ENCODE measurements around the gene ATAD3C. TPM values are rescaled to one million over a fixed set of nuclear protein-coding genes. Genes with fewer than 3 reads are reported as not detected.
"Not testable (repeated sequence)": the region's sequence is repeated elsewhere in the genome, so short reads cannot be mapped to it uniquely, and the experiment has no call there.

Gene ATAD3C, protein sequence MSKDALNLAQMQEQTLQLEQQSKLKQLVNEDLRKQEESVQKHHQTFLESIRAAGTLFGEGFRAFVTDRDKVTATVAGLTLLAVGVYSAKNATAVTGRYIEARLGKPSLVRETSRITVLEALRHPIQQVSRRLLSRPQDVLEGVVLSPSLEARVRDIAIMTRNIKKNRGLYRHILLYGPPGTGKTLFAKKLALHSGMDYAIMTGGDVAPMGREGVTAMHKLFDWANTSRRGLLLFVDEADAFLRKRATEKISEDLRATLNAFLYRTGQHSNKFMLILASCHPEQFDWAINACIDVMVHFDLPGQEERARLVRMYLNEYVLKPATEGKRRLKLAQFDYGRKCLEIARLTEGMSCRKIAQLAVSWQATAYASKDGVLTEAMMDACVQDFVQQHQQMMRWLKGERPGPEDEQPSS
- 0.51 TPM for total RNA-seq
- long read RNA-seq, partial matches to known transcripts, result 0 of 1 reads
- long read RNA-seq, other reads (novel, unspliced or antisense), result 0 of 1 reads

DNA sequence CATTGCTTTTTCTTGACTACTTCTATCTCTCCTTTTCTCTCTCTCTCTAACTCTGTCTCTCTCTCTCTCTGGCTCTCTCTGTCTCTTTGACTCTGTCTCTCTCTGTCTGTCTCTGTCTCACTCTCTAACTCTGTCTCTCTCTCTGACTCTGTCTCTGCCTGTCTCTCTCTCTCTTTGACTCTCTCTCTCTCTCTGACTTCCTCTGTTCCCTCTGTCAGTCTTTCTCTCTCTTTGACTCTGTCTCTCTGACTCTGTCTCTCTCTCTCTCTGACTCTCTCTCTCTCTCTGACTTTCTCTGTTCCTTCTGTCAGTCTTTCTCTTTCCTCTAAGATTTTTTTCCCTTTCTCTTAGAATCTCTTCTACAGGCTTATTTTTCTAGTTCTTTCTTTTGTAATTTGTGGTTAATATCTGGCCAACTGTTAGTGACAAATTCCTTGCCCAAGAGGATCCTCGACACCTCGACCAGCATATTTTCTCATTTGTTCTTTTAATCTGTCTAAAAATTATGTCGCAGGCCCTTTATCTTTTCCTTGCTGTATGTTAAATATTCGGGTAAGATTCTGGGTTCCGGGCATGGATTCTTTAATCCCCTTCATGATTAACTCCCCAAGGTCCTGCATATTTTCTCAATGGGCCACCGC is at the start of gene ATAD3C:
TSS of gene ATAD3C (plus strand) at position 591 of the 641 bp plus-strand sequence. CDS start 995 bp downstream, outside the sequence.
- DNase-seq (ENCODE audit: low spot score), result no peak
- intact Hi-C loops (cut with DNase I), result no loop called here

DNA sequence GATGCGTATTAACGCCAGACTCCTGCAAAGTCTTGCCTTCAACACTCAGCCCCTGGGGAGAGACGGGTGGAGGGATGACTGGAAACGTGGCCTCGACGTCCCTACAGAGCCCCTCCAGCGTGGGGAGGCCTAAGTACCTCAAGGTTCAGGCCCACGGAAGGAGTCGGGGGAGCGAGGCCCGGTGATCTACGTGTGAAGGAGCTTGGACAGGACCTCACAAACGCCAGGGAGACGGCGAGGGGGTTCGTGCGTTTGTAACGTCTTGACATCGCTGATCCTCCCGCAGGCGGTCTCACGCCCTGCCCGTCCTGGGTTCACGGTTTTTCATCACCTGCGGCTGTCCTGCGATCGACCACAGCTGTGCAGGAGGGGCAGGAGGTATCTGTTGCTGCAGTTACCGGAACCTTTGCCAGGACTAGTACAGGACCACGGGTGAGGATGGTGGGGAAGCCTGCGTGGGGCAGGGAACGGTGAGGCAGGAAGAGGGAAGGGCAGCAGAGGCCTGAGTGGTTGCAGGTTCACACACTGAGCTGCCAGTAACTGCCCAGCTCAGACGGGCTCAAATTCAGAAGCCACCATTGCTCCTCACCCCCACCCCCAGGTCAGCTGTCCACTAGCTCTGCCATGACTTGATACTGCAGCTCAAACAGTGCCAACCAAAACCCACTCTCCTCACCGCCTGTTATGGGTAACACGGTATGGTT is 49.5 kb upstream of the ATAD3C start:
- no peak for DNase-seq (ENCODE audit: low spot score)
- intact Hi-C loops (cut with DNase I), result loop anchor here (1.0 to 5.0 kb wide), 3 partner anchors 7 to 71 kb away; partner anchors contain the start of genes ATAD3B and MRPL20

DNA sequence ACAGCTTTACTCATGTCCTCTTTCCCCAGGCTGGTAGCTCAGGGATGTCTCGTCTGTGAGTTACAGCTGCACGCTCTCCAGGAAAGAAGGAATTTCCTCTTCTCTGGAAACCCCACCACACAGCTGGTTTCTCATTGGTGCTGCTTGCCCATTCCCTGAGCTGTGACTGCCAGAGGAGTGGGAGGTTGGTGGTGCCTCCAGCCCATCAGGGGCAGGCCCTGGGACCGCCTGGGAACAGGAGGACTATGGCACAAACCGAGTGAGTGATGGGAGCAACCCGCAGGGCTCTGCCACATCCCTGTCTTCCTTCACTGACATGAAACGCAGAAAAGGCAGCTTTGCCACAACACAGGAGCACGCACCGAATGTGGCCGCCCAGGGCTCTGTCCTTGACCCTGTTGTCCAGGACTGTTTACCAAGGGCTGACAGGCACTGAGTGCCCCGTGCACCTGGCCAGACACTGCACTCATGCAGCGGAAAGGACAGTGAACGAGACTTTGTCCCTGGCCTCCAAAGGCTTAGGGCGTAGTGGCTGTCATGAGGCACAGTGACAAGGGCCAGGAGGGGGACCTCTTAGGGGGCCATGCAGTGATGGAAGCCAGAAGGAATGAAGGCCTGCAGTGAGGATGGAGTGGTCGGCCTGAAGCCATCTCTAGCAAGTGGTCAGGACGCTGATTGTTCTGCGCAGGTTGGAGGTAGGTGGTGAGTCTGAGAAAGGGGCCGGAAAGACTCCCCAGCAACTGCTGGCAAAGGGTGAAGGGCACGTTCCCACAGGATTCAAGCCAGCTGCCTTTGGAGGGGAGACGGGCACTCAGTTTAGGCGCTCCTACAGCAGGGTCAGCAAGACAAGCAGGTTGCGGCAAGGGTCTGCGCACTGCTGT is 48.7 kb upstream of the ATAD3C start:
- intact Hi-C loops (cut with DNase I), result loop anchor here (2.0 kb wide), 1 partner anchor 70 kb away; the partner anchor contains the start of gene ATAD3B
- DNase-seq (ENCODE audit: low spot score), result no peak

DNA sequence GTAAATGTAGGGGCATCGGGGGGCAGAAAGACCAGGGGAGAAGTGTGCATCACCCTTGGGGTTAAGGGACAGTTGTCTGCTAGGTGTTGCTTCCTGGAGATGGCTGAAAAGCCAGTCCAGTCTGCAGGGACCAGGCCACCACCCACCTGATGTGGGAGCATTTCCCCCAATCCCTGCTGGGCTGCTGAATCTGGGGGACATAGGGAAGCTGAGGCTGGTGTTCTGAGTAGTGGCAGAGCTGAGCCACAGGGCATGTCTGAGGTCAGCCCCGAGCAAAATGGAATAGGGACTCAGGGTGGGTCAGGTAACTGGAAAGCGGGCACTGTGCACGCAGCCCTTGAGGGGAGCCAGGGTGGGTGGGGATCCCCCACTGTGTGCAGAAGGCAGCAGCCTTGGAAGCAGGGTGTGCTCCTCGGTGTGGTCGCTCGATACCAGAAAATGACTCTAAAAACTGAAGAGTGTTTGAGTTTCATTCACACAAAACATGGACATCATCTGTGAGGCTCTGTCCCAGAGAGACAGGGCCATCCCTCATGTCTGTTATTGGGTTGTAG is 48.0 kb upstream of the ATAD3C start:
- DNase-seq (ENCODE audit: low spot score), result no peak
- intact Hi-C loops (cut with DNase I), result loop anchor here (2.0 kb wide), 1 partner anchor 69 kb away; the partner anchor contains the start of gene ATAD3B

DNA sequence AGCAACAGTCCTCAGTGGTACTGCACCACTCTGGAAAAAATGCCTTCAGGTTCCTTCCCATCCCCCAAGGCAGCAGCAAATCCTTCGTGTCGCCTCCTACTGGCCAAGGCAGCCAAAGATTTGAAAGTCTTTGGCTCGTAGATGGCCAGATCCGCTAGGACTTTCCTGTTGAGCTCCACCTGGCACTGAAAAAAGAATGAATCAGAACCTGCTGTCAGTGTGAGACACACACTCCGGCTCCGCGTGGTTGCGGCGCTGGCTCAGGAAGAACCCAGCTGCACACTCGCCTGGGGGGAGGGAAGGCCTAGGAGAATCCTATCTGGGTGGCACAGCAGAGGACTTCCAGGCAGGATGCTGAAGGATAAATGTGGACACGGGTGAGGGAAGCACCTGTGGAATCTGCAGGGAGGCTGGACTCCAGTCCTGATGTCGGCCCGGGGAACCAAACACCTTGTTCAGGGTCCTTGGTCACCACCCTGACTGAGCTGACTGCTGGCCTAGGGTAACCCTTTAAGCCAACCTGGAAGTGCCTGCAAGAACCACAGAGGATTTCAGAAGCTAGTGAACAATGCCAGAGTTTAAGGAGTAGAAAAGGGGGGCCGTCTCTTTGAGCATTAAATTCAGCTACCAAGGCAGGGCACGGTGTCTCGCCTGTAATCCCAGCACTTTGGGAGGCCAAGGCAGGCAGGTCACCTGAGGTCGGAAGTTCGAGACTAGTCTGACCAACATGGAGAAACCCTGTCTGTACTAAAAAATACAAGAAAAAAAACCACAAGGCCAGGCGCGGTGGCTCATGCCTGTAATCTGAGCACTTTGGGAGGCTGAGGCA is 47.2 kb upstream of the ATAD3C start:
- intact Hi-C loops (cut with DNase I), result no loop called here
- DNase-seq (ENCODE audit: low spot score), result no peak

DNA sequence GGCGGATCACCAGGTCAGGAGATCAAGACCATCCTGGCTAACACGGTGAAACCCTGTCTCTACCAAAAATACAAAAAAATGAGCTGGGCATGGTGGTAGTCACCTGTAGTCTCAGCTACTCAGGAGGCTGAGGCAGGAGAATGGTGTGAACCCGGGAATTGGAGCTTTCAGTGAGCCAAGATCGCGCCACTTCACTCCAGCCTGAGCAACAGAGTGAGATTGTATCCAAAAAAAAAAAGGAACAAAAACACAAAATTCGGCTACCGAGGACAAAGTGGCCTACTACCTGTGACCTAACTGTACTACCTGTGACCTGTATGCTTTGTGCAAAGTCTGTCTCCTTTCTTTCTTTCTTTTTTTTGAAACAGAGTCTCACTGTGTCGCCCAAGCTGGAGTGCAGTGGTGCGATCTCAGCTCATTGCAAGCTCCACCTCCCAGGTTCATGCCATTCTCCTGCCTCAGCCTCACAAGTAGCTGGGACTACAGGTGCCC is 46.5 kb upstream of the ATAD3C start:
- DNase-seq (ENCODE audit: low spot score); intact Hi-C loops (cut with DNase I): not testable (repeated sequence)

DNA sequence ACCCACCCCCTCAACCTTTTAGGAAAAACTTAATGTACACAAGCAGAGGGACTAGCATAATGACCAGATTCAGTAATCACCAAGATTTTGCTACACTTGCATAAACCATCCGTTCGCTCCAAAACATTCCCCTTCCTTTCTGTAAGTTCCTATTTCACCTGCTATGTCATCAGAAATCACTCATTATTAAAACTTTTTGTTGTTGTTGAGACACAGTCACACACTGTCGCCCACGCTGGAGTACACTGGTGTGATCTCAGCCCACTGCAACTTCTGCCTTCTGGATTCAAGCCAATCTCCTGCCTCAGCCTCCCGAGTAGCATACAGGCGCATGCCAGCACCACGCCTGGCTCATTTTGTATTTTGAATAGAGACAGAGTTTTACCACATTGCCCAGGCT is 45.8 kb upstream of the ATAD3C start:
- intact Hi-C loops (cut with DNase I), result no loop called here
- DNase-seq (ENCODE audit: low spot score), result no peak

DNA sequence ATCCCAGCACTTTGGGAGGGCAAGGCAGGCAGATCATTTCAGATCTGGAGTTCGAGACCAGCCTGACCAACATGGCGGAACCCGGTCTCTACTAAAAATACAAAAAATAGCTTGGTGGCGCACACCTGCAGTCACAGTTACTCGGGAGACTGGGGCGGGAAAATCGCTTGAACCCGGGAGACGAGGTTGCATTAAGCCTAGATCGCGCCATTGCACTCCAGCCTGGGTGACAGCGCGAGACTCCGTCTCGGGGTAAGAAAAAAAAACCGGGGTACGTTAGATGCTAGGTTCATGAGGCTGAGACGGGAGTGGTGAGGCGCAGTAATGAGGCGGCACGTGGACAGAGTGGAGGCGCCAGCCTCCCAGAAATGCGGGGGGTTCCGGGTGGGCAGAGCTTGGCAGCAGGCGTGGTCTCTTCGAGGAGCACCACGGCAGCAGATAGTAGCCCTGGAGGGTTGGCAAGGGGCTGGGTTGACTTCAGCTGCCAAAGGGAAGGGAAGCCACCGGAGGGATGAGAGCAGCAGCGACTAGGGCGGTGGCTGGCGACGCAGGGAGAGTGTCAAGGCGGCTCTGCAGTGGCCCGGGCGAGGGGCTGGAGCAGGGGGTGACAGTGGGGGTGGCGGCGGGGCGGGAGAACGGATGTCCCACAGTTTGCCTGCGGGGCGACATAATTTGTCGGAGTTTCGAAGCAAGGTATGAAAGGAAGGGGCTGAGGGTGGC is 43.2 kb upstream of the ATAD3C start:
- intact Hi-C loops (cut with DNase I), result loop anchor here (2.0 kb wide), 1 partner anchor 31 kb away; the partner anchor contains the start of gene AURKAIP1
- no peak for DNase-seq (ENCODE audit: low spot score)

DNA sequence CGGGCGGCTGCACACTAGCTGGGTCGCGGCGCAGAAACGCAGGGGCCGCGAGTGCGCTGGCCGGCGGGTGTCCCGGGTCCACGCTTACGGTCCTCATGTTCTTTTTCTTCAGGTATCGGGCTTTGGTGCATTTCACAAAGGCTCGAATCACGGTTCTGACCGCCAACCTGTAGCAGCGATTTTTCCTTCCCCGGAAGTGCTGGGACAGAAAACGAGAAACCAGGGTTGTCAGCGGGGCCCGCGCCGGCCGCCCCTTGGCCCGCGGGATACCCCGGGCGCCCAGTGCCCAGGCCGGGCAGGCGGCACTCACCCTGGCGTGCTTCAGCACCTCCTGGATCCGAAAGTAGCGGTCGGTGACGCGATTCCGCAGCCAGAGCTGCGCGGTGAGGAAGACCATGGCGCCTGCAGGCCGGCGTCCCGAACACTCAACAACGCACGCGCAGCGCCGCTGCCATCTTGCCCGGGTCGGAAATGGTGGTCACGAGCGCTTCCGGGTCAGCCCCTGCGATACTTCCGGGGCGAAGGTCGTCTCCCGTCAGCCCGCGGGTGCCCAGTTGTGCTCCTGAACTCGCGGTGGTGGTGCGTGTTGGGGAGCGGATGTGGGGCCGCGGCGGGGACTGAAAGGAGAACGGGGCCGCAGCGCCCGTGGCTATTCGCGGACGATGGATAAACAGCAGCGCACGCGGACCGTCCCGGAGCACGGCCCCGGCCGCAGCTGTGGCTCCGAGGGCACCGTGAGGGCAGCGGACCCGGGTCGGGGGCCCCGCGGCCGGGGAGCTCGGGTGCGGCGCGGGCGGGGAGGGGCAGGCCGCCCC is 42.5 kb upstream of the ATAD3C start, which contains the start of gene MRPL20:
TSS of gene MRPL20 (minus strand) at position 473 of the 815 bp plus-strand sequence. CDS start at position 397, 76 bp downstream.
- intact Hi-C loops (cut with DNase I), result loop anchor here (1.0 to 2.0 kb wide), 2 partner anchors 8 to 32 kb away; partner anchors contain the start of genes AURKAIP1 and CCNL2

DNA sequence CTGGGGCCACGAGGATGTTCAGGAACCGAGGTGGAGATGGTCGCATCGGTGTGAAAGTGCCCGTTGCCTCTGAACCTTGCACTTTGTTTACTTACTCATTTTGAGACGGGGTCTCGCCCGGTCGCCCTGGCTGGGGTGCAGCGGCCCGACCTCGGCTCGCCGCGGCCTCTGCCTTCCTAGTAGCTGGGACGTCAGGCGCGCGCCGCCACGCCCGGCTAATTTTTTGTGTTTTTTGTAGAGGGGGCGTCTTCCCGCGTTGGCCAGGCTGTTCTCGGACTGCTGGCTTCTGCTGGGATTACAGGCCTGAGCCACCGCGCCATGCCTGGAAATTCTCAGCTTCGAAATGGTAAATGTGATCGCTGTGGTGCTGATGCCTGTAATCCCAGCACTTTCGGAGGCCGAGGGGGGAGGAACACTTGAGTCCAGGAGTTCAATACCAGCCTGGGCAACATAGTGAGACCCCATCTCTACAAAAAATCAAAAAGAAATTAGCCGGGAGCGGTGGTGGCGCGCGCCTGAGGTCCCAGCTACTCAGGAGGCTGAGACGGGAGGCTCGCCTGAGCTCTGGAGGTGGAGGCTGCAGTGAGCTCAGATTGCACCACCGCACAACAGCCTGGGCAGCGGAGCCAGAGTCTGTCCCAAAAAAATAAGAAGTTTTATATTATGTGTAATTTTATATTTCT is 41.7 kb upstream of the ATAD3C start:
- intact Hi-C loops (cut with DNase I), result loop anchor here (1.0 to 2.0 kb wide), 2 partner anchors 8 to 33 kb away; partner anchors contain the start of genes AURKAIP1 and CCNL2
- DNase-seq (ENCODE audit: low spot score), result no peak

More for the DNA sequence above, 42.5 kb upstream of the ATAD3C start, which contains the start of gene MRPL20:
- DNase-seq (ENCODE audit: low spot score), result peak; percentile 98

DNA sequence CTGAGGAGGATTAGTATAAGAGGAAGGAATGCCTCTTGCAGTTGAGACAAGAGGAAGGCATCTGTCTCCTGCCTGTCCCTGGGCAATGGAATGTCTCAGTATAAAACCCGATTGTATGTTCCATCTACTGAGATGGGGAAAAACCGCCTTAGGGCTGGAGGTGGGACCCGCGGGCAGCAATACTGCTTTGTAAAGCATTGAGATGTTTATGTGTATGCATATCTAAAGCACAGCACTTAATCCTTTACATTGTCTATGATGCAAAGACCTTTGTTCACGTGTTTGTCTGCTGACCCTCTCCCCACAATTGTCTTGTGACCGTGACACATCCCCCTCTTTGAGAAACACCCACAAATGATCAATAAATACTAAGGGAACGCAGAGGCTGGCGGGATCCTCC is 39.3 kb upstream of the ATAD3C start:
- DNase-seq (ENCODE audit: low spot score); intact Hi-C loops (cut with DNase I): not testable (repeated sequence)

DNA sequence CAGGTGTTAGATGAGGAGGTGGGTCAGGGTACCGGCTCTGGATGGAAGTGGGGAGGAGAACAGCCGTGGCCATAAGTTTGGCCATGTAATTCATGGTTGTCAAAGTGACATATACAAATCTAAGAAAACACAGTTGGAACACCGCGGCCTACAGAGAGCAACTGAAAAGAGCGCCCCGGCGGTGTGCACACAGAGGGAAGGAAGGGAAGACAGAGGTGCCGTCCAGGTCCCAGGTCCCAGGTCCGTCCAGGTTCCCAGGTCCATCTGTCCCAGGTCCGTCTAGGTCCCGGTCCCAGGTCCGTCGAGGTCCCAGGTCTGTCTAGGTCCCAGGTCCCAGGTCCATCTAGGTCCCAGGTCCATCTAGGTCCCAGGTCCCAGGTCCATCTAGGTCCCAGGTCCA is 37.9 kb upstream of the ATAD3C start:
- DNase-seq (ENCODE audit: low spot score), result no peak
- intact Hi-C loops (cut with DNase I), result no loop called here

DNA sequence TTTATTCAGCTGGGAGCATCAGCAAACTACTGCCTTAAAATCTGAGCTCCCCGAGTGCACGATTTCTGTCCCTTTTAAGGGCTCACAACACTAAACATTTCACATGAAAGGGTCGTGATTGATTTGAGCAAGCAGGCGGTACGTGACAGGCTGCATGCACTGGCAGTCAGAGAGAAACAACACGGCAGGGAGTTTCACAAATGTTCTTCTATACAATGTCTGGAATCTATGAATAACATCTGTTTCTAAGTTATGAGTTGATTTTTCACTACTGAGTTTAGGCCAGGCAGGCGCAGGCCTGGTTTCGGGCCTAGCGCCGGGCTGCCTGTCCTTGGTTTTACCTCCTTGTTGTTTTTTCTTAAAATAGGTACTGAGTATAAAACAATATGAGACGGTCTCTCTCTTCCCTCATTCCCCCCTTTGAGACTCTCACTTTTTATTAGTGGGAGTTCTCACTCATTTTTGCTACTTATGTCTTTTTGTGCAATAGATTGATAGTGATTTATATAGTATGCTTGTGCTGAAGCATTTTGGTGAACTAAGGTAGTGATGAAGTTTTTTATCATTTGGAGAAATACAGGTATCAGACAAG is 37.1 kb upstream of the ATAD3C start:
- intact Hi-C loops (cut with DNase I); DNase-seq (ENCODE audit: low spot score): not testable (repeated sequence)

DNA sequence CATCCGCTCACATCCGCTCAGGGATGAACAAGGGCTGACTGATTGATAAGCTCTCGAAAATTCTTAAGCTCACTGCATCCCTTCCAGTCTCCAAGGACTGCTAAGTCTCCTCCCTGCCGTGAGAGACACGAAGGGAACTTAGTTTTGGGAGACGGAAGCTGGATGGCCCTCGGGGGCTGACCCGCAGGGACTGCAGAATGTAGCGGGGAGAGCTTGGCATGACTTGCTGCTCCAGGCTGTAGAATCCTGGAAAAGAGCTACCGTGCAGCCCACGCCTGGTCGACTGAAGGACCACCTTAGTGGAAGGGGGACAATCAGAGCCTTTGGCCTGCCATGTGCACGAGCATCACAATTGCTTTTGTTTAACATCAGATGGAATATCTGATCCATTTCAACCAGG is 33.7 kb upstream of the ATAD3C start:
- intact Hi-C loops (cut with DNase I), result no loop called here
- DNase-seq (ENCODE audit: low spot score), result no peak

DNA sequence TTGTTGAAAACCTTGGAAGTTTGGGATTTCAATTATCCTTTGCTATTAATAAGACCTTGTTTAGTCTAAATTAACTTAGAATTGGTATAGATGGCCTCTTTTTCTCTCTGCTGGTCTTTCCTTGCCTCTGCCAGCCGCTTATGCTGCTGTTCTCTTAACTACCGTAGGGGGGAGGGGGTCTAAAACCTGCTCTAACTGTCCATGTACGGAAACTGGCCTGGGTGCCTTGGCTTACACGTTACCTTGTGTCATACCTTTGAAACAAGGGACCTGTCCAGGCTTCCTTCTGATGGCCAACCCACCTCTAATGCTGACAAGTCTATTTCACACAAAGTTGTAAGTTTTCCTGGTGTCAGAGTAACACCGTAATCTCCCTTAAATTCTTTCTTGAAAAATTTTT is 32.1 kb upstream of the ATAD3C start:
- intact Hi-C loops (cut with DNase I); DNase-seq (ENCODE audit: low spot score): not testable (repeated sequence)

All from cardiac septum (tissue), 1 donor.